Psoas muscle (tissue), 8 donors: ENCODE data around the gene ELFN1. TPM values are rescaled to one million over a fixed set of nuclear protein-coding genes. Genes with fewer than 3 reads are reported as not detected.

ENCODE experiments used
- ATAC-seq, 4 donors: fragments of 200-7000 bp; cut with Tn5 transposase; one replicate each; pipeline ENCODE4 v1.9.1; 2020; ENCODE audit warnings: moderate library complexity in 3 of 4, mild to moderate bottlenecking in 2 of 4
- DNase-seq, 2 donors: peaks; one replicate each; pipeline ENCODE4 v3.0.0-alpha.2; 2020
- H3K27ac ChIP-seq: fragments of 200-600 bp; one replicate; pipeline ENCODE4 v1.8.0; 2022
- H3K27me3 ChIP-seq, 3 donors: fragments of 200-600 bp in 1 of 3; one replicate each; pipeline versions ENCODE4 v1.6.1 to v1.8.0; 2013 to 2022; ENCODE audit warnings: low read length in 2 of 3, mild to moderate bottlenecking in 2 of 3, moderate library complexity in 1 of 3; ENCODE audit not compliant: insufficient read depth in 3 of 3
- H3K36me3 ChIP-seq, 2 donors: fragments of 200-600 bp in 1 of 2; one replicate each; pipeline versions ENCODE4 v1.6.1 to v1.8.0; 2013 to 2022; ENCODE audit warnings: low read depth in 1 of 2, mild to moderate bottlenecking in 1 of 2, moderate library complexity in 1 of 2; ENCODE audit not compliant: insufficient read depth in 1 of 2
- H3K4me1 ChIP-seq: fragments of 200-600 bp; one replicate; pipeline ENCODE4 v1.8.0; 2022
- H3K4me3 ChIP-seq: fragments of 200-600 bp; one replicate; pipeline ENCODE4 v1.8.0; 2022; ENCODE audit warnings: mild to moderate bottlenecking
- H3K9me3 ChIP-seq: fragments of 200-600 bp; one replicate; pipeline ENCODE4 v1.8.0; 2022
- CTCF ChIP-seq: fragments of 200-600 bp; IDR thresholded peaks from one replicate; pipeline ENCODE4 v1.8.0; 2022; ENCODE audit warnings: antibody characterized with exemption
- WGBS, 3 donors: extraction: QIAGEN DNeasy Blood & Tissue Kit; methylation state at CpG; one replicate each; pipeline versions ENCODE4 v1.1.6 to v1.1.7; 2013; 5-methylcytosine and 5-hydroxymethylcytosine counted together
- intact Hi-C, 2 donors: fragments of 100-400 bp; cut with DNase I; formaldehyde crosslinking; loops; one replicate each; pipeline versions ENCODE4 v1.11.0 to v1.14.2; 2022
- polyA plus RNA-seq, 3 donors: library from polyadenylated mRNA; stranded (reverse); fragments of 200-250 nt; gene quantifications; one replicate each; pipeline ENCODE4 v1.2.3, GENCODE V29; 2013
- total RNA-seq, 4 donors: library from RNA; stranded (reverse); fragmentation: NEBNext Ultra II Directional in 2 of 4; extraction: Animal tissue kit (Norgen Biotek cat#: 25700) in 2 of 4; gene quantifications; one replicate each; pipeline versions ENCODE4 v1.2.1 to v1.2.4, GENCODE V29; 2021 to 2023
- donor health status: healthy with polysubstance abuse.
- donor health status: DM: no; HTN: no; CAD: no; lungs with moderate emphysema.
- donor health status: Bipolar disorder and iron deficiency.
- donor health status: healthy.
- donor health status: DM: yes; HTN: yes; CAD: no.
- donor health status: DM: no; HTN: no; CAD: no.
- donor health status: DM: no; HTN: no; CAD: no.
- donor health status: DM: yes; HTN: yes; CAD: no.

ELFN1 gene
- total and polyA plus RNA-seq, 7 donors = 0.11 to 0.87 (median 0.64) TPM

GRCh38 chr7:1747004-1747801 lies 77.1 kb downstream of the ELFN1 start:
- ATAC-seq = no peak
- 82 to 84% (median 84%) methylated on average over 38 of the region's 38 CpGs for WGBS, 3 donors
- DNase-seq = no peak
- Histone ChIP-seq H3K4me3 (no peak overlapping the region), H3K27me3 (peaks cover 0 to 28% (median 14%) of the 10 kb centered on the region in 3 donors), H3K4me1 (no peaks in the 10 kb centered on the region), H3K9me3 (no peaks in the 10 kb centered on the region), H3K36me3 (no peaks in the 10 kb centered on the region), H3K27ac (no peak overlapping the region)
- intact Hi-C loops = no loop called here
- TF ChIP-seq CTCF = no peak

GRCh38 chr7:1748076-1748838 lies 78.2 kb downstream of the ELFN1 start:
- Histone ChIP-seq H3K9me3 (no peaks in the 10 kb centered on the region), H3K4me1 (no peaks in the 10 kb centered on the region), H3K27me3 (peaks cover 0 to 27% (median 14%) of the 10 kb centered on the region in 3 donors), H3K4me3 (no peak overlapping the region), H3K36me3 (no peaks in the 10 kb centered on the region), H3K27ac (no peak overlapping the region)
- intact Hi-C loops = no loop called here
- DNase-seq (no peak), ATAC-seq (no peak)
- 56 to 69% (median 61%) methylated on average over 29 to 32 of the region's 32 CpGs for WGBS, 3 donors
- TF ChIP-seq CTCF = no peak

- DNase-seq (no peak), ATAC-seq (no peak)
- no peaks in the 10 kb centered on the region for H3K9me3 ChIP-seq
- intact Hi-C loops = no loop called here
- peaks cover 0 to 21% (median 13%) of the 10 kb centered on the region in 3 donors for H3K27me3 ChIP-seq
- H3K27ac ChIP-seq = no peak overlapping the region
- no peak for TF ChIP-seq CTCF
- no peaks in the 10 kb centered on the region for H3K36me3 ChIP-seq
- 23 to 28% (median 28%) methylated on average over 7 to 8 of the region's 8 CpGs for WGBS, 3 donors
- no peak overlapping the region for H3K4me3 ChIP-seq
- no peaks in the 10 kb centered on the region for H3K4me1 ChIP-seq
Observed at GRCh38 chr7:1748839-1749173, 78.7 kb downstream of the ELFN1 start.

DNA sequence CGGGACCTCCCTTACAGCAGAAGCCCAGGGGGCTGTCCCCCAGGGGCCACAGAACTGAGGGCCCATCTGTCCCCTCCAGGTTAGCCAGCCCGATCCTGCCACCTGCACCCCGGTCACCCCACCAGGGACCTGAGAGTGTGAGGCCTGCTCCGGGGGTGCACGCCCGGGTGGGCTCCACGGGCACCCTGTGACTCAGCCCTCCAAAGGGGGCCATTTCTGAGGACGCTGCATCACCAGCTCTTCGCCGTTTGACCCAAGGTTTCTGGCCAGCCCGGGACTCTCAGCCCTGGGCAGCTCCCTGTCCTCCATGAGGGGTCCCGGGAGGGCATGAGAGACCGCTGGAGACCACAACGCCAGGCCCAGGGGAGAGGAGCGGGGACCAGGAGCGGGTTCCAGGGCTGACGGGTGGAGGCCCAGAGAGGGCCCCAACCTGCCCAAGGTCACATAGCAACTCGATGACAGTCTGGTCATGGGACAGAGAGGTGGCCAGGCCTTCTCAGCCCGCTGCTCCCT lies 79.3 kb downstream of the ELFN1 start:
- ATAC-seq = peak in 1 of 4 donors; percentile 28
- TF ChIP-seq CTCF = no peak

More for the DNA sequence above, 79.3 kb downstream of the ELFN1 start:
- Histone ChIP-seq H3K9me3 (no peaks in the 10 kb centered on the region), H3K4me3 (no peak overlapping the region), H3K36me3 (no peaks in the 10 kb centered on the region), H3K27ac (no peak overlapping the region), H3K27me3 (peaks cover 0 to 23% (median 13%) of the 10 kb centered on the region in 3 donors), H3K4me1 (no peaks in the 10 kb centered on the region)
- intact Hi-C loops = no loop called here
- WGBS, 3 donors = 69 to 81% (median 79%) methylated on average over 17 to 19 of the region's 19 CpGs
- no peak for DNase-seq
